CD4-positive, alpha-beta T cell treated with Interleukin-2 at 100 ng/mL for 4 hours (primary cell): ENCODE data around the gene TMED10.

Experiments used
- DNase-seq: peaks from one replicate; pipeline ENCODE4 v3.0.0-alpha.2; 2020; ENCODE audit warnings: low spot score

TMED10 gene

DNA sequence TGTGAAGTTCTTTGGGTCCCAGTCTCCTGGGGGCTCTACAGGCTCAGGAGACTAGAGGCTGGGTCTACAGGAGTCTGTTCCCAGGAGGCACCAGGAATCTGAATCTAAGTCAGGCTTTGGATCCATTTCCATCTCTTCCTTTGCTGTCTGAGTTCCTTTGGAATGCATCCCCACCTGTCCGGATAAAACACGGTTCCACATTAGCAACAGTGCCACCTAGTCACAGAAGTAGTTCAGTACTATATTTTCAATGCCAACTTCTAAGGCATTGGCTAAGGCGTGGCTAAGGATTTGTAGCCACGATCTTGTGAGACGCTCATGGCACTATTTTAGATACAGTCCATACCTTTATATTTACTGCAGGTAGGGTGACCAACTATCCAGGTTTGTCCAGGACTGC is 91.9 kb downstream of the TMED10 start:
- DNase-seq, result no peak

GRCh38 chr14:75083271-75083670 is 93.1 kb downstream of the TMED10 start:
- no peak for DNase-seq

GRCh38 chr14:75081660-75082229 is 94.7 kb downstream of the TMED10 start:
- no peak for DNase-seq
